Spinal cord (tissue), 10 donors: ENCODE measurements around the gene ITIH4. TPM values are rescaled to one million over a fixed set of nuclear protein-coding genes. Genes with fewer than 3 reads are reported as not detected.
A peak's percentile ranks its signal among the peaks of the same experiment; 100 is the strongest.

Experiments
- DNase-seq, 6 donors: peaks; one replicate each; pipeline versions ENCODE4 v3.0.0 to v3.0.0-alpha.2; 2013 to 2015; ENCODE audit warnings: low spot score in 6 of 6, low read depth in 4 of 6
- H3K27ac ChIP-seq: one replicate; pipeline ENCODE4 v1.5.1; 2013; ENCODE audit warnings: low read depth, low read length, control low read depth
- H3K27me3 ChIP-seq: one replicate; pipeline ENCODE4 v1.6.1; 2013; ENCODE audit warnings: low read length; ENCODE audit not compliant: control insufficient read depth, insufficient read depth
- H3K36me3 ChIP-seq: one replicate; pipeline ENCODE4 v1.6.1; 2013; ENCODE audit warnings: low read length; ENCODE audit not compliant: control insufficient read depth, insufficient read depth
- H3K4me1 ChIP-seq: one replicate; pipeline ENCODE4 v1.6.1; 2013; ENCODE audit warnings: low read length; ENCODE audit not compliant: control insufficient read depth, insufficient read depth
- H3K4me3 ChIP-seq: one replicate; pipeline ENCODE4 v1.5.1; 2013; ENCODE audit warnings: low read depth, low read length, control low read depth
- H3K9me3 ChIP-seq: one replicate; pipeline ENCODE4 v1.6.1; 2013; ENCODE audit warnings: low read length; ENCODE audit not compliant: control insufficient read depth, insufficient read depth
- WGBS: methylation state at CpG from one replicate; pipeline ENCODE4 v1.1.5; 2013; ENCODE audit warnings: missing lambda C conversion rate; ENCODE audit not compliant: insufficient coverage; 5-methylcytosine and 5-hydroxymethylcytosine counted together
- polyA plus RNA-seq, 2 donors: library from polyadenylated mRNA; unstranded; fragments of 120-200 nt; gene quantifications; one replicate each; pipeline ENCODE4 v1.2.1, GENCODE V29; 2013; ENCODE audit not compliant: insufficient read length in 2 of 2
- total RNA-seq, 2 donors: library from RNA; depleted of rRNA in 1 of 2; stranded (reverse); fragments of 120-200 nt in 1 of 2; fragments of >200 nt in 1 of 2; gene quantifications; one replicate each; pipeline versions ENCODE4 v1.2.3 to v1.2.4, GENCODE V29; 2013 to 2014
- donor health status: healthy.

The ITIH4 gene
- total and polyA plus RNA-seq, 4 donors = 6.4 to 41.9 (median 20.0) TPM

GRCh38 chr3:52852419-52852818 lies 21.9 kb upstream of the ITIH4 start:
- WGBS = 58% methylated on average over 2 of the region's 2 CpGs
- DNase-seq = no peak
- Histone ChIP-seq H3K27ac (no peak overlapping the region), H3K27me3 (no peaks in the 10 kb centered on the region), H3K36me3 (peaks cover 30% of the 10 kb centered on the region), H3K9me3 (no peaks in the 10 kb centered on the region), H3K4me1 (peaks cover 9% of the 10 kb centered on the region), H3K4me3 (no peak overlapping the region)

GRCh38 chr3:52851348-52851747 lies 20.9 kb upstream of the ITIH4 start:
- Histone ChIP-seq H3K9me3 (no peaks in the 10 kb centered on the region), H3K36me3 (peaks cover 39% of the 10 kb centered on the region), H3K4me3 (no peak overlapping the region), H3K4me1 (peaks cover 9% of the 10 kb centered on the region), H3K27me3 (no peaks in the 10 kb centered on the region), H3K27ac (no peak overlapping the region)
- peak in 3 of 6 donors; percentile 38 to 75 (median 58) for DNase-seq
- WGBS = 71% methylated on average over 1 of the region's 3 CpGs

GRCh38 chr3:52849656-52850055 lies 19.2 kb upstream of the ITIH4 start:
- WGBS = 98% methylated on average over 15 of the region's 15 CpGs
- H3K27ac ChIP-seq = no peak overlapping the region
- H3K4me1 ChIP-seq = peaks cover 17% of the 10 kb centered on the region
- H3K36me3 ChIP-seq = peaks cover 41% of the 10 kb centered on the region
- no peaks in the 10 kb centered on the region for H3K27me3 ChIP-seq
- no peak overlapping the region for H3K4me3 ChIP-seq
- no peak for DNase-seq
- H3K9me3 ChIP-seq = no peaks in the 10 kb centered on the region

GRCh38 chr3:52848617-52849016 lies 18.1 kb upstream of the ITIH4 start:
- DNase-seq = no peak
- 79% methylated on average over 7 of the region's 7 CpGs for WGBS

GRCh38 chr3:52847726-52848125 lies 17.3 kb upstream of the ITIH4 start:
- Histone ChIP-seq H3K9me3 (no peaks in the 10 kb centered on the region), H3K27ac (no peak overlapping the region), H3K27me3 (no peaks in the 10 kb centered on the region), H3K4me3 (no peak overlapping the region), H3K36me3 (peaks cover 57% of the 10 kb centered on the region), H3K4me1 (peaks cover 22% of the 10 kb centered on the region)
- 97% methylated on average over 6 of the region's 7 CpGs for WGBS
- no peak for DNase-seq

More at GRCh38 chr3:52848617-52849016, 18.1 kb upstream of the ITIH4 start:
- no peak overlapping the region for H3K27ac ChIP-seq
- H3K36me3 ChIP-seq = peaks cover 50% of the 10 kb centered on the region
- H3K27me3 ChIP-seq = no peaks in the 10 kb centered on the region
- no peak overlapping the region for H3K4me3 ChIP-seq
- peaks cover 22% of the 10 kb centered on the region for H3K4me1 ChIP-seq
- no peaks in the 10 kb centered on the region for H3K9me3 ChIP-seq

GRCh38 chr3:52847241-52847640 lies 16.8 kb upstream of the ITIH4 start:
- Histone ChIP-seq H3K27ac (no peak overlapping the region), H3K9me3 (no peaks in the 10 kb centered on the region), H3K27me3 (no peaks in the 10 kb centered on the region), H3K4me3 (no peak overlapping the region), H3K4me1 (peaks cover 25% of the 10 kb centered on the region), H3K36me3 (peaks cover 62% of the 10 kb centered on the region)
- 94% methylated on average over 3 of the region's 6 CpGs for WGBS
- DNase-seq = no peak

DNA sequence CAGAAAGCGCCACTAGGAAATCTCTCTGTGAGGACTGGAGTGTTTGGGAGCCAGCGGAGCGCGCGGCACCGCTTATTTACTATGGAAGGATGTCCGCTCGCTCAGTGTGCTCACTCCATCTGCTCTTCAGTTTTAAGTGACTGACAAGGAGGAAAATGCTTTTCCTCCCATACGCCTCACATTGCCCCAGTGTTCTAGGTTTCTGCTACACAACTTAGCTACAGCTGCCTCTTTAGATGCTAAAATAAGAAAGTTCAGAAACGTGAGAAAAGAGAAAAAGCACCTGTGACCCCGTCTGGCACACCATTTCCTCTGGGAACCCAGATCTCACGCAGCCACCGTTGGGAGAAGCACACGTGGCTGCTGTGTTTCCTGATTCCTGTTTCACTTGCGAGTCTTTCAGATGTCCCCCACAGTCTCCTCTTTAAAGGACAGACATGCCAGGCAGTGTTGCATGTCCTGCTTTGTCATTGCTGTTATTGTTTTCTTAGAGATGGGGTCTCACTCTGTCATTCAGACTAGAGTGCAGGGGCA lies 16.0 kb upstream of the ITIH4 start:
- no peaks in the 10 kb centered on the region for H3K9me3 ChIP-seq
- no peak for DNase-seq
- peaks cover 31% of the 10 kb centered on the region for H3K4me1 ChIP-seq
- H3K36me3 ChIP-seq = peaks cover 70% of the 10 kb centered on the region
- H3K27ac ChIP-seq = no peak overlapping the region
- WGBS = 68% methylated on average over 13 of the region's 15 CpGs
- H3K27me3 ChIP-seq = no peaks in the 10 kb centered on the region
- H3K4me3 ChIP-seq = no peak overlapping the region

GRCh38 chr3:52845691-52846431 lies 15.4 kb upstream of the ITIH4 start:
- Histone ChIP-seq H3K4me3 (no peak overlapping the region), H3K36me3 (peaks cover 76% of the 10 kb centered on the region), H3K27ac (peak overlapping the region; percentile 63), H3K27me3 (no peaks in the 10 kb centered on the region), H3K9me3 (no peaks in the 10 kb centered on the region), H3K4me1 (peaks cover 37% of the 10 kb centered on the region)
- DNase-seq = no peak
- 85% methylated on average over 4 of the region's 7 CpGs for WGBS

DNA sequence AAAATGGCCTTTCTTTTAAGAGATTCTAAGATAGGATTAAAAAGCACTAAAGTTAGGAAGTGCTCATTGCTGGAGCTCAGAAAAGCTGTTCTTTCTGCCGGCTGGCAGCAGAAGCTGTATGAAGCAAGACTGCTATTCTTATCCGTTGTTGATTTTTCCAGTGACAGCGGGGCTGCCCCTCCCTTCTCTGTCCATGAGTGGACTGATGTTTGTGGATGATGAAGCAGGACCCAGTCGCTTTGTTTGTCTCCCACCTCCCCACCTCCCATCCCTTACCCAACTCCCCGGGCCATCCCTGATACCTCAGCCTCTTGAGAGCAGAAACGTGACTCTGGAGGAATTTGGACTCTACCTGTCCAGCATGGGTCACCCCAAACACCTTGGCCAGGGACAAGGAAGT lies 14.7 kb upstream of the ITIH4 start:
- no peak overlapping the region for H3K4me3 ChIP-seq
- no peaks in the 10 kb centered on the region for H3K27me3 ChIP-seq
- peak in 1 of 6 donors; percentile 31 for DNase-seq
- peak overlapping the region; percentile 63 for H3K27ac ChIP-seq
- peaks cover 37% of the 10 kb centered on the region for H3K4me1 ChIP-seq
- H3K9me3 ChIP-seq = no peaks in the 10 kb centered on the region
- H3K36me3 ChIP-seq = peaks cover 78% of the 10 kb centered on the region
- WGBS = no CpG with 5 or more reads among the region's 6 CpGs
